Measurements from ENCODE around the gene GYS1. TPM values are rescaled to one million over a fixed set of nuclear protein-coding genes. Genes with fewer than 3 reads are reported as not detected.
A peak's percentile ranks its signal among the peaks of the same experiment; 100 is the strongest.

GYS1 gene
- total RNA-seq (2013; cell fraction: nucleolus; rRNA removed): 77.6 and 83.1 TPM in 2 replicates
- total RNA-seq (2014; rRNA removed): 35.4 and 39.5 TPM in 2 replicates
- total RNA-seq (2014; rRNA removed; fragmentation: Illumina TruSeq; extraction: Trizol): 20.2 and 21.5 TPM in 2 replicates
- total RNA-seq (2021): 37.3 and 40.2 TPM in 2 replicates
- 30.6 TPM for polyA plus RNA-seq (2011; ENCODE audit: low read depth)
- polyA plus RNA-seq (2011; rRNA removed): 36.0 and 62.0 TPM in 2 replicates
- polyA plus RNA-seq (2011; cell fraction: cytosol; rRNA removed): 72.2 and 76.1 TPM in 2 replicates
- 87.8 and 91.9 TPM in 2 replicates for polyA plus RNA-seq (2011; cell fraction: nucleus; rRNA removed)
- polyA plus RNA-seq (2012): 49.4 and 54.4 TPM in 2 replicates
- polyA plus RNA-seq (2014; fragmentation: Illumina TruSeq; extraction: Trizol): 40.6 and 44.3 TPM in 2 replicates
- 1 to 10 TPM; 3.7 to 5.8 TPM for polyA plus RNA-seq (2014; fragmentation: Nextera tagmentation; extraction: Ambion mirVana)
- 42.2 and 45.5 TPM in 2 replicates for polyA plus RNA-seq (2014; rRNA removed)
- polyA plus RNA-seq (2016; fragmentation: Nextera tagmentation; extraction: Ambion mirVana): 10 to 100 TPM; 37.3 to 40.6 TPM
- 56.8 and 118 TPM in 2 replicates for polyA minus RNA-seq (2011; rRNA and poly(A)+ RNA removed)
- 23.9 and 29.7 TPM in 2 replicates for polyA minus RNA-seq (2011; cell fraction: cytosol; rRNA and poly(A)+ RNA removed)
- polyA minus RNA-seq (2011; cell fraction: nucleus; rRNA and poly(A)+ RNA removed): 38.2 and 52.7 TPM in 2 replicates
- percentile 73 among the genes with signal in this experiment for Bru-seq, nascent RNA
- percentile 80 among the genes with signal in this experiment for BruChase-seq, experiment 1, labeled RNA remaining after a 6-hour chase
- percentile 72 among the genes with signal in this experiment for BruChase-seq, experiment 2, labeled RNA remaining after a 2-hour chase
- long read RNA-seq, experiment 1, transcript GYS1-202 (16 exons, 3,574 nt): major isoform, 8 of 11 reads
- long read RNA-seq, experiment 1, partial matches to known transcripts: 0 of 11 reads
- long read RNA-seq, experiment 1, other reads (novel, unspliced or antisense): 3 of 11 reads
- long read RNA-seq, experiment 2, partial matches to known transcripts: 2 of 7 reads
- long read RNA-seq, experiment 2, other reads (novel, unspliced or antisense): 5 of 7 reads

DNA sequence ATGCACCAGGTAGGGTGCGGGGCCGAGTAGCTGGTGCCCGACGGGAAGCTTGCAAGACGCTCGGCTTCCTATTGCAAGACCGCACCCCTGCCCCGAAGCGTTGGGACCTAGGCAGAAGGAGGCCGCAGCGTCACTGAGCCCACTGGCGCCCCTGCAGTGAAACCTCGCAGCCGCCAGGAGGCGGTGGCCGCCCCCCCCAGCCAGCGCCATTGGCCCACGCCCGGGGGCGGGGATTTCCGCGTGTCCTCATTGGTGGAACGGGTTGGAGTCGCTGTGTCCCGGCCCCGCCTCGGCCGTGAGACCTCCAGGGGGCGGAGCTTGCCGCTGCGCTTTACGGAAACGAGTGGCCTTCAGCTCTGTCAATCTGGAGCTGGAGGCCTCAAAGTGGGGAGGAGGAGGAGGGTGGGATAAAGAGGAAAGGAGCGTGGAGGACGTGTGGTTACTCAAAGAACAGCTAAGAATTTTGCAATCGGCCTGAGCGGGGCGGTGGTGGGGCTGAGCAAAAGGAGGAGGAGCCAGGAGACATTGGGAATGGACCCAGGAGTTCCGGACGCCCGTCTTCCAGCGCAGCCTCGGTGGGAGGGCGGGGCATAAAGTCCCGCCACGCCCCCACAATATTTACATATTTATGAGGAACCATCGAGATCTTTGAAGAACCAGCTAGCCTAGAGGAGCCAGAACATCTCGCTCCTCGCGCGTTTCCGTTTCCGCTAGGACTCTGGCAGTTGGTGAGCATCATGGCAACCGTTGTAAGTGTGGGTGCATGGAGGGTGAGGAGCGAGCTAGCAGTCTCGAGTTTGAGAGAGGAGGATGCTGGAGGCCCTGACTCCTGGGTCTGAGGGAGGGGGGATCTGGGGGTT, at the start of gene GYS1, which contains the start of gene RUVBL2:
Gene GYS1 (minus strand): TSS at position 135 of the 860 bp plus-strand sequence. CDS start 197 bp downstream, outside the sequence.
Gene RUVBL2 (plus strand): TSS at position 713 of the 860 bp plus-strand sequence. CDS start 25 bp downstream, at position 738.
- Histone ChIP-seq H4K20me1 (ENCODE audit: control insufficient read depth, insufficient read depth) (no peaks in the 10 kb centered on the region), H2AFZ (ENCODE audit: control insufficient read depth, low read depth, low read length) (peak within 1 kb of the TSS; percentile 86), H3K27me3 (replicated peaks in 1 of 2; ENCODE audit: control insufficient read depth in 2 of 2, insufficient read depth in 2 of 2, low read length in 1 of 2) (no peaks in the 10 kb centered on the region), H3K4me3 (peak within 1 kb of the TSS; percentile 93), H3K9ac (ENCODE audit: control insufficient read depth, insufficient read depth, low read length) (peak within 1 kb of the TSS; percentile 91), H3K36me3 (ENCODE audit: control insufficient read depth in 2 of 2, insufficient read depth in 2 of 2, low read length in 1 of 2) (peaks cover 0 to 7% of the 10 kb centered on the region in 2 experiments; a peak in 3 of 4 replicates), H3K27ac (ENCODE audit: control insufficient read depth, insufficient read depth) (peak within 1 kb of the TSS; percentile 86), H3K4me2 (ENCODE audit: control insufficient read depth, insufficient read depth) (peak within 1 kb of the TSS; percentile 80), H3K79me2 (ENCODE audit: control insufficient read depth, insufficient read depth, low read length) (peaks cover 53% of the 10 kb centered on the region), H3K4me1 (ENCODE audit: control insufficient read depth, insufficient read depth, low read length) (peaks cover 3% of the 10 kb centered on the region), H3K9me3 (replicated peaks; ENCODE audit: control insufficient read depth, insufficient read depth, low read length) (no peaks in the 10 kb centered on the region)
- under 1% methylated on average over 56 of the region's 56 CpGs for WGBS (ENCODE audit: insufficient coverage, insufficient replicate concordance, low lambda C conversion rate, missing lambda C conversion rate)
- ChIA-PET CTCF (interaction anchor here (0.6 to 4.0 kb wide), 41 partner anchors 9 to 789 kb away, joined by 3 to 55 read pairs (median 5); partner anchors contain the start of genes CA11, CGB2, HSD17B14 and LHB), RAD21 (ENCODE audit: unreplicated experiment) (interaction anchor here (0.7 to 2.4 kb wide), 24 partner anchors 15 to 648 kb away, joined by 3 to 17 read pairs (median 5); partner anchors contain the start of genes BCAT2, CA11, CGB2 and DBP), POLR2A (interaction anchor here (0.5 to 3.6 kb wide), 36 partner anchors 8 to 1467 kb away, joined by 3 to 41 read pairs (median 4); partner anchors contain the start of genes ALDH16A1, BAX, CD37 and FTL), SMC1A (ENCODE audit: uncharacterized antibody, unreplicated experiment) (interaction anchor here (0.5 to 1.9 kb wide), 17 partner anchors 10 to 1787 kb away, joined by 3 to 11 read pairs (median 4); partner anchors contain the start of genes CA11 and FTL)
- no TSS peak for BruUV-seq (replicated peaks)
- intact Hi-C loops (cut with micrococcal nuclease; ENCODE audit: unreplicated experiment) (no loop called here), in situ Hi-C loops (cut with MboI) (no loop called here)
- peak; percentile 96 for ATAC-seq
- peak; percentile 100 for FAIRE-seq
- DNase-seq (ENCODE audit: low read depth, low spot score): peak; percentile 98
- TF ChIP-seq CBX3 (IDR thresholded peaks at IDR 0.05; ENCODE audit: borderline replicate concordance, low read depth) (no peak), NBN (IDR thresholded peaks at IDR 0.05) (peak; percentile 79), KAT2A (conservative IDR thresholded peaks at IDR 0.05; ENCODE audit: control insufficient read depth, low read depth, low read length) (no peak), BACH1 (IDR thresholded peaks at IDR 0.05; ENCODE audit: borderline replicate concordance) (0 out of 2 replicates have a peak, but pooled peaks have one; percentile 40), CEBPB (IDR thresholded peaks at IDR 0.05; ENCODE audit: borderline replicate concordance in 1 of 2, low read depth in 2 of 2, low read length in 2 of 2) (no peak), BCL11A (IDR thresholded peaks at IDR 0.05; ENCODE audit: low read depth, low read length) (no peak), BHLHE40 (IDR thresholded peaks at IDR 0.05; ENCODE audit: borderline replicate concordance in 1 of 2, low read depth in 2 of 2, low read length in 1 of 2) (peak in 1 of 2 experiments; percentile 53; a peak in 2 of 4 replicates), PAX8 (IDR thresholded peaks at IDR 0.05) (no peak), ZNF217 (IDR thresholded peaks at IDR 0.05) (no peak), SP1 (IDR thresholded peaks at IDR 0.05; ENCODE audit: low read depth, low read length) (peak; percentile 96), RCOR1 (conservative IDR thresholded peaks at IDR 0.05; ENCODE audit: low read depth, low read length) (no peak)
- TF ChIP-seq, protein P1, sequence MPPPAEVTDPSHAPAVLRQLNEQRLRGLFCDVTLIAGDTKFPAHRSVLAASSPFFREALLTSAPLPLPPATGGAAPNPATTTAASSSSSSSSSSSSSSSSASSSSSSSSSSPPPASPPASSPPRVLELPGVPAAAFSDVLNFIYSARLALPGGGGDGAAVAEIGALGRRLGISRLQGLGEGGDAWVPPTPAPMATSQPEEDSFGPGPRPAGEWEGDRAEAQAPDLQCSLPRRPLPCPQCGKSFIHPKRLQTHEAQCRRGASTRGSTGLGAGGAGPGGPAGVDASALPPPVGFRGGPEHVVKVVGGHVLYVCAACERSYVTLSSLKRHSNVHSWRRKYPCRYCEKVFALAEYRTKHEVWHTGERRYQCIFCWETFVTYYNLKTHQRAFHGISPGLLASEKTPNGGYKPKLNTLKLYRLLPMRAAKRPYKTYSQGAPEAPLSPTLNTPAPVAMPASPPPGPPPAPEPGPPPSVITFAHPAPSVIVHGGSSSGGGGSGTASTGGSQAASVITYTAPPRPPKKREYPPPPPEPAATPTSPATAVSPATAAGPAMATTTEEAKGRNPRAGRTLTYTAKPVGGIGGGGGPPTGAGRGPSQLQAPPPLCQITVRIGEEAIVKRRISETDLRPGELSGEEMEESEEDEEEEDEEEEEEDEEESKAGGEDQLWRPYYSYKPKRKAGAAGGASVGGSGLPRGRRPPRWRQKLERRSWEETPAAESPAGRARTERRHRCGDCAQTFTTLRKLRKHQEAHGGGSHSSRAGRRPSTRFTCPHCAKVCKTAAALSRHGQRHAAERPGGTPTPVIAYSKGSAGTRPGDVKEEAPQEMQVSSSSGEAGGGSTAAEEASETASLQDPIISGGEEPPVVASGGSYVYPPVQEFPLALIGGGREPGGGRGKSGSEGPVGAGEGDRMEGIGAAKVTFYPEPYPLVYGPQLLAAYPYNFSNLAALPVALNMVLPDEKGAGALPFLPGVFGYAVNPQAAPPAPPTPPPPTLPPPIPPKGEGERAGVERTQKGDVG (CRISPR knock-in tag; IDR thresholded peaks at IDR 0.05): no peak
- TF ChIP-seq, protein P2, sequence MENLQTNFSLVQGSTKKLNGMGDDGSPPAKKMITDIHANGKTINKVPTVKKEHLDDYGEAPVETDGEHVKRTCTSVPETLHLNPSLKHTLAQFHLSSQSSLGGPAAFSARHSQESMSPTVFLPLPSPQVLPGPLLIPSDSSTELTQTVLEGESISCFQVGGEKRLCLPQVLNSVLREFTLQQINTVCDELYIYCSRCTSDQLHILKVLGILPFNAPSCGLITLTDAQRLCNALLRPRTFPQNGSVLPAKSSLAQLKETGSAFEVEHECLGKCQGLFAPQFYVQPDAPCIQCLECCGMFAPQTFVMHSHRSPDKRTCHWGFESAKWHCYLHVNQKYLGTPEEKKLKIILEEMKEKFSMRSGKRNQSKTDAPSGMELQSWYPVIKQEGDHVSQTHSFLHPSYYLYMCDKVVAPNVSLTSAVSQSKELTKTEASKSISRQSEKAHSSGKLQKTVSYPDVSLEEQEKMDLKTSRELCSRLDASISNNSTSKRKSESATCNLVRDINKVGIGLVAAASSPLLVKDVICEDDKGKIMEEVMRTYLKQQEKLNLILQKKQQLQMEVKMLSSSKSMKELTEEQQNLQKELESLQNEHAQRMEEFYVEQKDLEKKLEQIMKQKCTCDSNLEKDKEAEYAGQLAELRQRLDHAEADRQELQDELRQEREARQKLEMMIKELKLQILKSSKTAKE (IDR thresholded peaks at IDR 0.05; ENCODE audit: low read depth, poor library complexity, severe bottlenecking): no peak

Data from GM12878 (cell line).